Measurements from ENCODE around the gene DCLK1. TPM values are rescaled to one million over a fixed set of nuclear protein-coding genes. Genes with fewer than 3 reads are reported as not detected.
A peak's percentile ranks its signal among the peaks of the same experiment; 100 is the strongest.

The DCLK1 gene
- total and polyA plus RNA-seq, 2 experiments from 2014 or later: 0.48 to 0.65 TPM

DNA sequence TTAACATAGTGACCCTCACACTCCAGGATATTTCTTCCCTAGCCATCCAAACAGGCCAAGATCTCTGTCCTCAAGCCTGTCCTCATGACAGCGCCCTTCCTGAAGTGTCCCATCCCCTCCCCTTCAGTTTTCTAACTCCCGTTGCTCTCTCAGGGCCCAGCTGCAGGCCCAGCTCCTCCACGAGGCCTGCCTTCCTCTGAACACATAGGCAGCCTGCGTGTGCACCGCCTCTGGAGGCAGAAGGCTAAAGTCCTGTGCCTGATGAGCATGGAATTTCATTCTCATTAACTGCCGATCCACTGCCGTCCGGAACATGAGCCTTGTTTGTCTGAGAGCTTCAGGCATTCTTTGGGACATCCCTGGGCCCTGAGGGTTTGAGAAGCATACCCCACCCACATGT lies 306.4 kb downstream of the DCLK1 start:
- Histone ChIP-seq H2AFZ (no peak overlapping the region), H3K79me2 (ENCODE audit: insufficient read depth) (no peaks in the 10 kb centered on the region), H3K9me2 (ENCODE audit: insufficient read depth) (no peaks in the 10 kb centered on the region), H3K27me3 (replicated peaks; ENCODE audit: insufficient read depth) (no peaks in the 10 kb centered on the region), H4K20me1 (ENCODE audit: insufficient read depth) (no peaks in the 10 kb centered on the region), H3K9me3 (ENCODE audit: low read depth) (no peaks in the 10 kb centered on the region), H3K9ac (no peak overlapping the region), H3K4me2 (ENCODE audit: unreplicated experiment) (no peak overlapping the region), H3K4me1 (ENCODE audit: insufficient read depth) (no peaks in the 10 kb centered on the region), H3K27ac (no peak overlapping the region), H3K4me3 (no peak overlapping the region), H3F3A (ENCODE audit: insufficient read depth) (no peaks in the 10 kb centered on the region), H3K36me3 (ENCODE audit: low read depth) (no peaks in the 10 kb centered on the region)
- in situ Hi-C loops (cut with MboI): no loop called here
- TF ChIP-seq EZH2 (IDR thresholded peaks at IDR 0.05; ENCODE audit: insufficient read depth, poor library complexity, severe bottlenecking) (no peak), EZH2phosphoT487 (IDR thresholded peaks at IDR 0.05; ENCODE audit: insufficient read depth, low read depth) (no peak)
- DNase-seq: no peak
- 79 to 80% methylated on average over 8 of the region's 8 CpGs for WGBS, 2 experiments (ENCODE audit: low coverage in 1 of 2, low lambda C conversion rate in 2 of 2, missing lambda C conversion rate in 2 of 2)

DNA sequence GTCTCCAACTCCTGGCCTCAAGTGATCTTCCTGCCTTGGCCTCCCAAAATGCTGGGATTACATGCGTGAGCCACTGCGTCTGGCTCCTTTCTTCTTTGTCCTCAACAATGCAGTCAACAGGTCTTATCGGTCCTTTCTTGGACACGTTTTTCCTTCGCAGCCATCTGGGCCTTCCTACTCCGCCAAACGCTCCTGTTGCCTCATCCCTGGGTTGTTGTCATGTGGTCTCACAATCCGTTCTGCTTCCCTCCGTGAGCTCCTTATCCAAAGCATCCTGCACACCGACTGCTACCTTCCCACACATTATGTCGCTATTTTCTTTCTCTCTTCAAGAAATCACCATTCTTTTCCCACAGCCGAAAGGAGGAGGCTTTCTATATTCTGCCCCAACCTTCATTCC lies 306.8 kb downstream of the DCLK1 start:
- Histone ChIP-seq H3K79me2 (ENCODE audit: insufficient read depth) (no peaks in the 10 kb centered on the region), H3K27ac (no peak overlapping the region), H3K9me2 (ENCODE audit: insufficient read depth) (no peaks in the 10 kb centered on the region), H3K4me1 (ENCODE audit: insufficient read depth) (no peaks in the 10 kb centered on the region), H3F3A (ENCODE audit: insufficient read depth) (no peaks in the 10 kb centered on the region), H3K4me3 (no peak overlapping the region), H3K27me3 (replicated peaks; ENCODE audit: insufficient read depth) (no peaks in the 10 kb centered on the region), H3K4me2 (ENCODE audit: unreplicated experiment) (no peak overlapping the region), H4K20me1 (ENCODE audit: insufficient read depth) (no peaks in the 10 kb centered on the region), H3K36me3 (ENCODE audit: low read depth) (no peaks in the 10 kb centered on the region), H3K9me3 (ENCODE audit: low read depth) (no peaks in the 10 kb centered on the region), H3K9ac (no peak overlapping the region), H2AFZ (no peak overlapping the region)
- TF ChIP-seq EZH2phosphoT487 (IDR thresholded peaks at IDR 0.05; ENCODE audit: insufficient read depth, low read depth) (no peak), EZH2 (IDR thresholded peaks at IDR 0.05; ENCODE audit: insufficient read depth, poor library complexity, severe bottlenecking) (no peak)
- in situ Hi-C loops (cut with MboI): no loop called here
- 95% methylated on average over 12 of the region's 12 CpGs for WGBS, 2 experiments (ENCODE audit: low coverage in 1 of 2, low lambda C conversion rate in 2 of 2, missing lambda C conversion rate in 2 of 2)
- no peak for DNase-seq

DNA sequence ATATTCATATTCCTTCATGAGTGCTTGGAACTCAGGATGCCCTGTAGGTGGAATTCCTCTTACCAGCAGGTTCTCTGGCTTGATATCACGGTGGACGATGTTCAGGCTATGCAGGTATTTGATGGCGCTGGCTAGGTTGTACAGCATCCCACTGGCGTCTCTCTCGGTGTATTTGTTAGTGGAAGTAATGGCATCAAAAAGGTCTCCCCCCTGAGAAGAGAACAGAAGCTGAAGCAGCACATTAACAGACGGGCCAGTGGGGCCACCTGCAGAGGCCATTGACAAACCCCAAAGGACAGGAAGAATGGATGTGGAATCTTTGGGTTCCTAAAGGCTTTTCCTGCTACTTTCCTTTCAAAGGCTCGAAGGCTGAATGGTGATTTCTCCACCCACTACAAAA lies 308.5 kb downstream of the DCLK1 start:
- no peaks in the 10 kb centered on the region for H3K36me3 ChIP-seq (ENCODE audit: low read depth)
- H3K27ac ChIP-seq: no peak overlapping the region
- no peaks in the 10 kb centered on the region for H3K79me2 ChIP-seq (ENCODE audit: insufficient read depth)
- no peaks in the 10 kb centered on the region for H3K27me3 ChIP-seq (replicated peaks; ENCODE audit: insufficient read depth)
- 0 out of 2 replicates have a peak, but pooled peaks cover 2% of the 10 kb centered on the region for H3K4me1 ChIP-seq (ENCODE audit: insufficient read depth)
- WGBS, 2 experiments (ENCODE audit: low coverage in 1 of 2, low lambda C conversion rate in 2 of 2, missing lambda C conversion rate in 2 of 2): 79% methylated on average over 7 of the region's 7 CpGs
- TF ChIP-seq EZH2 (IDR thresholded peaks at IDR 0.05; ENCODE audit: insufficient read depth, poor library complexity, severe bottlenecking) (no peak), EZH2phosphoT487 (IDR thresholded peaks at IDR 0.05; ENCODE audit: insufficient read depth, low read depth) (no peak)
- H2AFZ ChIP-seq: no peak overlapping the region
- in situ Hi-C loops (cut with MboI): no loop called here
- H3K9me2 ChIP-seq (ENCODE audit: insufficient read depth): no peaks in the 10 kb centered on the region
- H3K9me3 ChIP-seq (ENCODE audit: low read depth): no peaks in the 10 kb centered on the region
- H3K4me2 ChIP-seq (ENCODE audit: unreplicated experiment): no peak overlapping the region
- no peak for DNase-seq
- H4K20me1 ChIP-seq (ENCODE audit: insufficient read depth): no peaks in the 10 kb centered on the region
- 0 out of 2 replicates have a peak, but pooled peaks cover 5% of the 10 kb centered on the region for H3F3A ChIP-seq (ENCODE audit: insufficient read depth)
- H3K4me3 ChIP-seq: no peak overlapping the region
- H3K9ac ChIP-seq: no peak overlapping the region

DNA sequence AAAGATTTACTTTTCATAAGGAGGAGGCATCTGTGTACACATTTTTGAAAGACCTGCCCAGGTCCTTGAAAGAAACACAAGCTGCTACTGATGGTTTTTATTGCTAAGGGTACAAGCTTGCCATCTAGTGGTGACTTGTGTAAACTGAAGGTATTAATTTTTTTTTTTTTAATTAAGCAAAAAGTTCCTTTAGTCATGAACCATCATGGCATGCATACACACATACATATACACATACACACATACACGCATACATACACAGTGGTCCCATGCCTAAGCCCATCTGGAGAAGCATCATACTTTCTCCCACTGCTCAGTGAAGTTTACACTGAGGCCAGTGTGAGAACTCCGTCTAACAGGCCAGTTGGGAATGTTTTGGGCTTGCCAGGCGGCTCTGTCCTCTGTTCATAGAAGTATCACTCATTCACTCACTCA lies 312.5 kb downstream of the DCLK1 start:
- H3K36me3 ChIP-seq (ENCODE audit: low read depth): no peaks in the 10 kb centered on the region
- H3K27ac ChIP-seq: no peak overlapping the region
- no peak overlapping the region for H3K4me2 ChIP-seq (ENCODE audit: unreplicated experiment)
- no peak for TF ChIP-seq EZH2phosphoT487 (IDR thresholded peaks at IDR 0.05; ENCODE audit: insufficient read depth, low read depth)
- TF ChIP-seq EZH2 (IDR thresholded peaks at IDR 0.05; ENCODE audit: insufficient read depth, poor library complexity, severe bottlenecking): no peak
- no peak overlapping the region for H2AFZ ChIP-seq
- no peaks in the 10 kb centered on the region for H3K27me3 ChIP-seq (replicated peaks; ENCODE audit: insufficient read depth)
- H3K79me2 ChIP-seq (ENCODE audit: insufficient read depth): no peaks in the 10 kb centered on the region
- no peaks in the 10 kb centered on the region for H3K9me3 ChIP-seq (ENCODE audit: low read depth)
- no peaks in the 10 kb centered on the region for H4K20me1 ChIP-seq (ENCODE audit: insufficient read depth)
- H3K4me3 ChIP-seq: no peak overlapping the region
- no peak overlapping the region for H3K9ac ChIP-seq
- DNase-seq: peak; percentile 74
- WGBS, 2 experiments (ENCODE audit: low coverage in 1 of 2, low lambda C conversion rate in 2 of 2, missing lambda C conversion rate in 2 of 2): 56 to 62% methylated on average over 3 of the region's 3 CpGs
- 0 out of 2 replicates have a peak, but pooled peaks cover 4% of the 10 kb centered on the region for H3K4me1 ChIP-seq (ENCODE audit: insufficient read depth)
- H3K9me2 ChIP-seq (ENCODE audit: insufficient read depth): no peaks in the 10 kb centered on the region
- H3F3A ChIP-seq (ENCODE audit: insufficient read depth): 0 out of 2 replicates have a peak, but pooled peaks cover 5% of the 10 kb centered on the region
- in situ Hi-C loops (cut with MboI): no loop called here
